Activated CD4-positive, alpha-beta memory T cell treated with anti-CD3 and anti-CD28 coated beads for 36 hours (primary cell): ENCODE measurements around the gene BRPF1. TPM values are rescaled to one million over a fixed set of nuclear protein-coding genes. Genes with fewer than 3 reads are reported as not detected.
A peak's percentile ranks its signal among the peaks of the same experiment; 100 is the strongest.

Experiments
- CTCF ChIA-PET: fragments of 350-600 bp; sonication (Branson Sonifier 250); formaldehyde crosslinking; loops from one replicate; lab custom pipeline; 2021; ENCODE audit warnings: antibody characterized with exemption, inconsistent platforms; lab: Charles Lee
- POLR2A ChIA-PET: fragments of 350-600 bp; sonication (Branson Sonifier 250); formaldehyde crosslinking; loops from one replicate; lab custom pipeline; 2021; ENCODE audit warnings: antibody characterized with exemption; lab: Charles Lee
- DNase-seq: peaks from one replicate; pipeline ENCODE4 v3.0.0-alpha.2; 2020
- H3K27ac Mint-ChIP-seq: one replicate; pipeline ENCODE4 v1.8.0; 2021; ENCODE audit warnings: mixed read lengths
- H3K27me3 Mint-ChIP-seq: one replicate; pipeline ENCODE4 v1.8.0; 2021; ENCODE audit warnings: mixed read lengths
- H3K36me3 Mint-ChIP-seq: one replicate; pipeline ENCODE4 v1.8.0; 2021; ENCODE audit warnings: mixed read lengths
- H3K4me1 Mint-ChIP-seq: one replicate; pipeline ENCODE4 v1.8.0; 2021; ENCODE audit warnings: low read depth, mixed read lengths
- H3K4me3 Mint-ChIP-seq: one replicate; pipeline ENCODE4 v1.8.0; 2021; ENCODE audit warnings: mild to moderate bottlenecking, mixed read lengths
- H3K9me3 Mint-ChIP-seq: one replicate; pipeline ENCODE4 v1.8.0; 2021; ENCODE audit warnings: mixed read lengths
- intact Hi-C: fragments of 100-400 bp; cut with micrococcal nuclease; formaldehyde crosslinking; loops from one replicate; pipeline ENCODE4 v1.15.1; 2023
- total RNA-seq, 2 experiments: library from RNA; stranded (reverse); gene quantifications; one replicate each; pipeline ENCODE4 v1.2.3, GENCODE V29; 2021

The BRPF1 gene, protein sequence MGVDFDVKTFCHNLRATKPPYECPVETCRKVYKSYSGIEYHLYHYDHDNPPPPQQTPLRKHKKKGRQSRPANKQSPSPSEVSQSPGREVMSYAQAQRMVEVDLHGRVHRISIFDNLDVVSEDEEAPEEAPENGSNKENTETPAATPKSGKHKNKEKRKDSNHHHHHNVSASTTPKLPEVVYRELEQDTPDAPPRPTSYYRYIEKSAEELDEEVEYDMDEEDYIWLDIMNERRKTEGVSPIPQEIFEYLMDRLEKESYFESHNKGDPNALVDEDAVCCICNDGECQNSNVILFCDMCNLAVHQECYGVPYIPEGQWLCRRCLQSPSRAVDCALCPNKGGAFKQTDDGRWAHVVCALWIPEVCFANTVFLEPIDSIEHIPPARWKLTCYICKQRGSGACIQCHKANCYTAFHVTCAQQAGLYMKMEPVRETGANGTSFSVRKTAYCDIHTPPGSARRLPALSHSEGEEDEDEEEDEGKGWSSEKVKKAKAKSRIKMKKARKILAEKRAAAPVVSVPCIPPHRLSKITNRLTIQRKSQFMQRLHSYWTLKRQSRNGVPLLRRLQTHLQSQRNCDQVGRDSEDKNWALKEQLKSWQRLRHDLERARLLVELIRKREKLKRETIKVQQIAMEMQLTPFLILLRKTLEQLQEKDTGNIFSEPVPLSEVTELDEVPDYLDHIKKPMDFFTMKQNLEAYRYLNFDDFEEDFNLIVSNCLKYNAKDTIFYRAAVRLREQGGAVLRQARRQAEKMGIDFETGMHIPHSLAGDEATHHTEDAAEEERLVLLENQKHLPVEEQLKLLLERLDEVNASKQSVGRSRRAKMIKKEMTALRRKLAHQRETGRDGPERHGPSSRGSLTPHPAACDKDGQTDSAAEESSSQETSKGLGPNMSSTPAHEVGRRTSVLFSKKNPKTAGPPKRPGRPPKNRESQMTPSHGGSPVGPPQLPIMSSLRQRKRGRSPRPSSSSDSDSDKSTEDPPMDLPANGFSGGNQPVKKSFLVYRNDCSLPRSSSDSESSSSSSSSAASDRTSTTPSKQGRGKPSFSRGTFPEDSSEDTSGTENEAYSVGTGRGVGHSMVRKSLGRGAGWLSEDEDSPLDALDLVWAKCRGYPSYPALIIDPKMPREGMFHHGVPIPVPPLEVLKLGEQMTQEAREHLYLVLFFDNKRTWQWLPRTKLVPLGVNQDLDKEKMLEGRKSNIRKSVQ (N-terminal part only)
- total RNA-seq, result 10 to 100 TPM; 25.0 to 27.3 TPM

DNA sequence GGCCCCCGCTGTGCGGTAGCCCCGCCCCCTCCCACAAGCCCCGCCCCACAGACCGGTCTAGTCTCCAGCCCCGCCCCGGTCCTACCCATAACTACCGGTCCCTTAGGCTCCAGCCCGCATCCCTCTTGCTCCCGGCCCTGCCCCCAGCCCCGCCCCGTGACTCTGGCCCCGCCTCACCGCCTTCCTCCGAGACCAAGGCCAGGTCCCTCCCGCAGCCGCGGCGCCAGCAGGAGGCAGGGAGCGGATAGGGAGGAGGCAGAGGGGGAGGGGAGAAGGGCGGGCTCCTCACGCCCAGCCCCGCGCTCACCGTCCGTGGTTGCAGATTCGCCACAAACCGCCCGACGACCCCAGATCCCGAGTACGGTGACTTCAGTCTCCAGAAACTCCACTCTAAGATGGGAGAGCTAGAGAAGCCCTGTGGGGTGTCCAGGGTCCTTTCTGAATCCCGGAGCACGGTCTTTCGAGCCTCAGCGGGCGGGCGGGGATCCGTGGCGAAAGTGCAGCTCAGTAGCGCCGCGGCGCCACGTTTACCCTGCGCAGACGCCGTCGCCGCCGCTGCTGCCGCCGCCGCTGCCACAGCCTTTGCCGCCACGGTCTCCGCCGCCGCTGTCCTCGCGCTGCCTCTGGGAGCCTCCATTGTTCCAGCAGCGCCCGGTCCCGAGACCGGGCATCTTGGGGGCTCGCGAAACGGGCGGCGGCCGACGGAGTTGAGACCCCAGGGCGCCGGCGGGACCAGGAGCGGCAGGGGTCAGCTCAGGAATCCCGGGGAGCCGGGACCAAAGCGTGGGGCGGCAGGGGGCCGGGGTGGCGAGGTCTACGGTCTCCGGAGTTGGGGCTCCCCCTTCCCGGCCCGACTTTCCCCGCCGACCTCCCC, at the start of gene BRPF1:
Gene BRPF1, plus strand, starts transcription at position 530 of the 874 bp plus-strand sequence. CDS start 2,406 bp downstream, outside the sequence.
- Mint-ChIP-seq H3K4me3 (peak within 1 kb of the TSS; percentile 88), H3K27me3 (no peaks in the 10 kb centered on the region), H3K36me3 (peaks cover 17% of the 10 kb centered on the region), H3K27ac (peak within 1 kb of the TSS; percentile 96), H3K9me3 (no peaks in the 10 kb centered on the region), H3K4me1 (peaks cover 72% of the 10 kb centered on the region)
- peak; percentile 100 for DNase-seq
- ChIA-PET CTCF (interaction anchor here (1.0 to 1.9 kb wide), 5 partner anchors 12 to 228 kb away, joined by 3 to 7 read pairs (median 5); partner anchors contain the start of genes ARPC4, CAMK1, OGG1 and TADA3), POLR2A (interaction anchor here (0.5 to 2.7 kb wide), 9 partner anchors 11 to 342 kb away, joined by 3 to 10 read pairs (median 3); partner anchors contain the start of genes ARPC4, CRELD1 and TADA3)
- intact Hi-C loops, result loop anchor here (1.0 to 10.0 kb wide), 9 partner anchors 19 to 768 kb away; partner anchors contain the start of genes CRELD1, MTMR14, RAD18 and TADA3

DNA sequence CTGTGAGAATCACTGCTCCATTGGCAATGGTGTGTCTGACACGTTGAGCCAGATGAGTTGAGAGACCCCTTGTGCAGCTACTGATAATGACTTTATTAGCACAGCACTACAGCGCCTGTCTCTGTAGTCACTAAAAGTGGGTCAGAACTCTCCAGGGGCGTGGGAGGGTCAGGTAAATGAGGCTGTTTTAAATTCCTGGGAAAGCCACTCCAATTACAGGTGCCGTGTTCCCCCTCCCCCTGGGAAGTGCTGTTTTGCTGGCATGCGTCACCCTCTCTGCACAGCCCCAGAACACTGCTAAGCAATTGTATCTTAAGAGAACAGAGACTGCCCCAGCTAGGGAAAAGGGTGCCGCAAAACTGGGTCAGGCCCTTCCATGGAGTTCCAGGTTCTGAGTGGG, 49.4 kb upstream of the BRPF1 start:
- no peaks in the 10 kb centered on the region for H3K9me3 Mint-ChIP-seq
- ChIA-PET CTCF (no interaction called here), POLR2A (no interaction called here)
- no peaks in the 10 kb centered on the region for H3K27me3 Mint-ChIP-seq
- no peak overlapping the region for H3K4me3 Mint-ChIP-seq
- H3K4me1 Mint-ChIP-seq, result no peaks in the 10 kb centered on the region
- no peak overlapping the region for H3K27ac Mint-ChIP-seq
- intact Hi-C loops, result no loop called here
- H3K36me3 Mint-ChIP-seq, result peaks cover 60% of the 10 kb centered on the region
- no peak for DNase-seq

DNA sequence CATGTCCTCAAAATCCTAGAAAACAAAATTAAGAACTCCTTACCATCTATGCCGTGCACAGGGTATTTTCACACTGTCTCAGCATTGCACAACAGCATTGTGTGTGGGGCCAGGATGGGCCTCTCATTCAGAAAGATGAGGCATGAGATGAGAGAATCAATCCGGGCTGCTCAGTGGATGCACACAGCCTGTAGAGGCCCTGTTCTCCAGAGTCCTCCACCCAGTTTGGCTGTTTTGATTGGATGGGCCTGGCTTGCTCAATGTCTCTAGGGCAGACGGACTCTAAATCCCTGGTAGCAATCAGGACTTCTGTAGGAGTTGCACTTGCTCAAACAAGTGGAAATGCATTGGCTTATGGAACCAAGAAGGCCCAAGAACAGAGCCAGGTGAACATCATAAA, 48.1 kb upstream of the BRPF1 start:
- H3K4me3 Mint-ChIP-seq, result no peak overlapping the region
- peaks cover 56% of the 10 kb centered on the region for H3K36me3 Mint-ChIP-seq
- intact Hi-C loops, result no loop called here
- ChIA-PET CTCF (no interaction called here), POLR2A (no interaction called here)
- H3K27me3 Mint-ChIP-seq, result no peaks in the 10 kb centered on the region
- no peaks in the 10 kb centered on the region for H3K9me3 Mint-ChIP-seq
- DNase-seq, result no peak
- H3K27ac Mint-ChIP-seq, result no peak overlapping the region
- H3K4me1 Mint-ChIP-seq, result no peaks in the 10 kb centered on the region

DNA sequence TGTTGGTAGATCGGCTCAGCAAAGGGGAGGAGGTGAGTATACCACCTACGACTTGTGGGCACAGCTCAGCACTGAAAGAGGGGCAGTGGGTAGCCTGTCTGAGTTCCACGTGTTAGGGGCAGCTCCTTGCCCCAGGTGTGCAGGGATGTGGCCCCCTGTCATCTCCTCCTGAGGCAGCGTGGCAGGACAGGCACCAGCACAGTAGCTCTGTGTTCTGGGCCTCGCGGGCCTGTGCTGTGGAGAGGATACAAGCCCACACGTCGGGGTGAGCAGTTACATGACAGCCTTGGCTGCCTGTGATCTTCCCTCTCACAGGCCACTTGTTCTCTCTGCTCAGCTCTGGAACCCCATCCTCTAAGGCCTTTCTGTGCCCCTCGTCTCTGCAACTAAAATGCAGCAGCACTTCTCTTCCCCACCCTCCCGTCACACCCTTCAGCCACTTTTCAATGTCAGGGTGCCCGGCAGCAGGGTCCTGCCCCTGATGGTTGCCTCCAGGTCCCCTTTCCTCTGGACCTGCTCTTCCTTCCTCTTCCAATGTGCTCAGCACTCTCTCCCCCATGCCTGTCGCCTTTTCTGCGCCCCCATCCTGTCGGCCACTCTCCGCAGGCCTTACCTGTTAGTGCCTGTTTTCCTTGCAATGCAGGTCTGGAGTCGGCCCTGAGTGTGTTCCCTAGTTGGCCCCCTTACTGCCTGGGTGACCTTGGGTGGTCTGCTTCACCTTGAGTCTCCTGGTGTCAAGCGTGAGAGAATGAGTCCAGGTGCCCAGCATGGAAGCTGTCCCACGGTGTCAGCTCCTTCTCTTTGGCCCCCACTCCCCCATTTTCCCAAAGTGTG, 46.1 kb upstream of the BRPF1 start:
- Mint-ChIP-seq H3K27ac (no peak overlapping the region), H3K27me3 (no peaks in the 10 kb centered on the region), H3K36me3 (peaks cover 51% of the 10 kb centered on the region), H3K4me1 (no peaks in the 10 kb centered on the region), H3K9me3 (no peaks in the 10 kb centered on the region), H3K4me3 (no peak overlapping the region)
- intact Hi-C loops, result no loop called here
- CTCF ChIA-PET, result no interaction called here
- no peak for DNase-seq
- POLR2A ChIA-PET, result no interaction called here

DNA sequence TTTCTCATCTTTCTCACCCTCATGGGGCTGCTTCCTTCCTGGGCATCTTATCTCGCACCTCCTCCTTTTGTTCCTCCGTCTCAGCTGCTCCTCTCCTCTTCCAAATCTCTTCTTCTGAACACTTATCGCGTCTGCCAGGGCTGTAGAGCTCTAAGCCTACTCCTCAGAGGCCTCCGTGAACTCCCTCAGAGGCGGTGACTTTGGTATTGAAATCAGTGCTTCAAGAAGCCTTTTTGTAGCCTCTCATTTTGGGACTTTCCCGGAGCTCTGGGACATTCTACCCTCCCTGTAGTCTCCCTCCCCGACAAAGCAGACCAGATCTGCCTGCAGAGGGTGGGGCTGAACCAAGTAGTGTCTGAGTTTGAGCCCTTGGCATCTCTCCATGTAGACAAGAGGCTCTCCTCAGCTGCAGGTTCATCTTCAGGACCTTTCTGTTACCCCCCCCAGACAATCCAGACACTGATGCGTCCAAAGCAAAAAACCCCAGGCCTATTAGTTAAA, 45.4 kb upstream of the BRPF1 start:
- no peaks in the 10 kb centered on the region for H3K9me3 Mint-ChIP-seq
- H3K4me3 Mint-ChIP-seq, result no peak overlapping the region
- intact Hi-C loops, result no loop called here
- ChIA-PET CTCF (no interaction called here), POLR2A (no interaction called here)
- no peaks in the 10 kb centered on the region for H3K27me3 Mint-ChIP-seq
- no peak overlapping the region for H3K27ac Mint-ChIP-seq
- H3K4me1 Mint-ChIP-seq, result no peaks in the 10 kb centered on the region
- H3K36me3 Mint-ChIP-seq, result peaks cover 52% of the 10 kb centered on the region
- no peak for DNase-seq

DNA sequence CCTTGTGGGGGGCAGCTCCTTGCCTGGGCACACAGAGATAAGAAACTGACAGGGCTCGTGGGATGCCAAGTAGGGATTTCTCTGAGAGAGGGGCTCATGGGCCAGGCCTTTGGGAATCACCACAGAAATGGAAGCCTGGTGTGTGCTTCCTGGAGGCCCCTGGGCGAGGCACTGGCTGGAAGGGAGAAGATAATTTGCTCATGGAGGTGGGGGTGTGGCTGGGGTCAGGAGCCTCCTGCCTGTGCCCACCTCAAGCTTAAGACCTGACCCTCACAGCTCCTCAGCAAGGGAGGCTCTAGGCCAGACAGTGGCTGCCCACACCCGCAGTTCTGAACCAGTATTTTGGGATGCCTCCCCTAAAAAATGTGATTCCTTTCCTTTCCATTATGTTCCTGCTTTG, 44.8 kb upstream of the BRPF1 start:
- Mint-ChIP-seq H3K4me1 (no peaks in the 10 kb centered on the region), H3K4me3 (no peak overlapping the region), H3K27ac (no peak overlapping the region), H3K27me3 (no peaks in the 10 kb centered on the region), H3K9me3 (no peaks in the 10 kb centered on the region), H3K36me3 (peaks cover 50% of the 10 kb centered on the region)
- DNase-seq, result no peak
- CTCF ChIA-PET, result no interaction called here
- intact Hi-C loops, result no loop called here
- POLR2A ChIA-PET, result no interaction called here

DNA sequence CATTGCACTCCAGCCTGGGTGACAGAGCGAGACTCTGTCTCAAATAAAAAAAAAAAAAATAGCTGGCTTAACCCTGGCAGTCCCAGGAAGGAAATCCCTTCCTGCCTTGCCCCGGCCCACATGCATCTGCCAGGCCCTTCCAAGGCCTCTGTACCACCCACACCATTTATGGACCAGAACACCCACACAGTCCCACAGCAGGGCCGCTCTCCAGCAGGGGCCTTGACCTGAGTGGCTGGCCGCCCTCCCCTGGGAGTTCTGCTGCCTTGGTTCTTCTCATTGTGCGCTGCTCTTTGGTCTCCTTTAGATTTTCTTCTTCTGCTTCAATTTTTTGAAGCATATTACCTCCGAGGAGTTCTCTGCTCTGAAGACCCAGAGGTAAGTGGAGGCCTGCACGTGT, 44.0 kb upstream of the BRPF1 start:
- Mint-ChIP-seq H3K9me3 (no peaks in the 10 kb centered on the region), H3K36me3 (peaks cover 47% of the 10 kb centered on the region), H3K4me1 (no peaks in the 10 kb centered on the region), H3K27me3 (no peaks in the 10 kb centered on the region), H3K27ac (no peak overlapping the region), H3K4me3 (no peak overlapping the region)
- no peak for DNase-seq
- CTCF ChIA-PET, result no interaction called here
- POLR2A ChIA-PET, result no interaction called here
- intact Hi-C loops, result no loop called here

DNA sequence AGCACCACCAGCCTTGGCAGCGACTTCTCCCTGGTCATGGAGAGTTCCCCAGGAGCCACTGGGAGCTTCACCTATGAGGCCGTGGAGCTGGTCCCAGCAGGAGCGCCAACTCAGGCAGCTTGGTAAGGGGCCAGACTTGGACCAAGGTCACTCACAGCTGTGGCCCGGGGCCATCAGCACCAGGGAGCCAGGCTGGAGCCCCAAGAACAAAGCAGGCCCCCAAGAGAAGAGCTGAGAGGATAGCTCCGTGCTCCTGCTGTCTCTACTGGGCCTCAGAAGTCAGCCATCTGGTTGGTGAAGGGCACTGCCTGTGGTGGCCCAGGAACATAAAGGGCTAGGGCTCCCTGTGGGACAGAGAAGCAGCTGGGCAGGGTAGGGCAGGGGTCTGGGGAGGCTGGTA, 42.6 kb upstream of the BRPF1 start:
- H3K27me3 Mint-ChIP-seq, result no peaks in the 10 kb centered on the region

DNA sequence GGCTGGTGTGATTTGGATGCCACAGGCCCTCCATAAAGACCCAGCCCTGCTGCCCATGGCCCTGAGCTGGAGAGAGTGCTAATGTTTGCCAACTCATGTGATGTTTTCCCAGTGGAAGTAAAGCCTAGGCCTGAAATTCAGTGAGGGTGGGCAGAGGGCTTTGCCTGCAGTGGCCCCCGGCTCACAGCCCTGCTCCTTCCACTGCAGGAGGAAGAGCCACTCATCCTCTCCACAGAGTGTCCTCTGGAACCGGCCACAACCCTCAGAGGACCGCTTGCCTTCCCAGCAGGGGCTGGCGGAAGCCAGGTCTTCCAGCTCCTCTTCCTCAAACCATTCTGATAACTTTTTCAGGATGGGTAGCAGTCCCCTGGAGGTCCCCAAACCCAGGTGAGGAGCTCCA, 41.8 kb upstream of the BRPF1 start:
- ChIA-PET POLR2A (no interaction called here), CTCF (no interaction called here)
- intact Hi-C loops, result no loop called here
- H3K9me3 Mint-ChIP-seq, result no peaks in the 10 kb centered on the region
- H3K4me3 Mint-ChIP-seq, result no peak overlapping the region
- no peaks in the 10 kb centered on the region for H3K4me1 Mint-ChIP-seq
- no peak overlapping the region for H3K27ac Mint-ChIP-seq
- peaks cover 43% of the 10 kb centered on the region for H3K36me3 Mint-ChIP-seq
- DNase-seq, result no peak
- H3K27me3 Mint-ChIP-seq, result no peaks in the 10 kb centered on the region

More for the DNA sequence above, 42.6 kb upstream of the BRPF1 start:
- POLR2A ChIA-PET, result no interaction called here
- no peaks in the 10 kb centered on the region for H3K9me3 Mint-ChIP-seq
- H3K36me3 Mint-ChIP-seq, result peaks cover 49% of the 10 kb centered on the region
- no peaks in the 10 kb centered on the region for H3K4me1 Mint-ChIP-seq
- no peak overlapping the region for H3K4me3 Mint-ChIP-seq
- H3K27ac Mint-ChIP-seq, result no peak overlapping the region
- CTCF ChIA-PET, result no interaction called here
- intact Hi-C loops, result no loop called here
- no peak for DNase-seq

DNA sequence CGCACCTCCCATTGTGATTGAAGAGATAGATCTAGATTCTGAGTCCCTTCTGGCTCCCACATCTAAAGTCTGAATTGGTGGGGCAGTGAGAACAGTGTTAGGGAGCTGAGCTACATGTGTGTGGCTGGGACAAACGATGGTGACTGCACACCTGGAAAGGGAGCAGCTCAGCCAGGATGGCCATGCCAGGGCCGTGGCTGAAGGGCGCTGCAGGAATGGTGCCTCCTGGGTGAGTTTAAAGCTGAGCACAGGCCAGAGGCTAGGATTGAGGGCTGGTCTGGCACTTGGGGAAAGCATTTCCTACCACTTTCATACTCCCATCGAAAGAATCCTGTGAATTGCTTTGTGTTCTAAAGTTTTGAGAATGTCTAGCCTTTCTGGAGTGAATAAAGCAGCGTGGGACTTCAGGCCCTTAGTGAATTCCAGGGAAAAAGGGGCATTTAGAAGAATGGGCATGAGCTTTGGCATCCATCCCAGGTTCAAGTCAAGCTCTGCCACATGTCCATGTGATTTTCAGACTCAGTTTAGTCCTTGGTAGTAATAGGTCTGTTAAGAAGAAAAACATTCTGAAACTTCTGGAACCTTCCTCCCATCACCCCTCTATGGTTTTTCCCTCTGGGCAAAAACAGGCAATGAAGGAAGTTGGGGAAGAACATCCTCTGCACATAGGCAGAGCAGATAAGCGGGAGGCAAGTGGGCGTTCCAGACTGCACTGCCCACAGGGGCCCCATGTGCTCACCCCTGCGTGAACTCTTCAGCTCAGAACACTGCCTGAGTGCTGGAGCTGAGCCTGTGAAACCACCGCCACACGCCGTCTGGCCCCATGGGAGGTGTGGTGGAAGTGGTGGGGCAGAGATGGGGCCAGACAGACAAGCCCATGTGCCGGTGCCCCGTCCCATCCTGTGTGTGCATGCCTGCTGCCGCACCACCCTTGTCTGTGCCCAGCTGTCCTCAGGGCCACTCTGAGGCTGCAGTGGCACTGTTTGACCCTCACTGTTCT, 40.8 kb upstream of the BRPF1 start:
- Mint-ChIP-seq H3K36me3 (peaks cover 38% of the 10 kb centered on the region), H3K9me3 (no peaks in the 10 kb centered on the region), H3K4me1 (no peaks in the 10 kb centered on the region), H3K4me3 (no peak overlapping the region), H3K27ac (no peak overlapping the region), H3K27me3 (no peaks in the 10 kb centered on the region)
- CTCF ChIA-PET, result no interaction called here
- POLR2A ChIA-PET, result no interaction called here
- intact Hi-C loops, result no loop called here
- DNase-seq, result no peak
